ENCODE data around the gene FAM89A. TPM values are rescaled to one million over a fixed set of nuclear protein-coding genes. Genes with fewer than 3 reads are reported as not detected.

Gene FAM89A
- total RNA-seq, 2 experiments from 2014 or later = 5.6 to 9.7 TPM

DNA sequence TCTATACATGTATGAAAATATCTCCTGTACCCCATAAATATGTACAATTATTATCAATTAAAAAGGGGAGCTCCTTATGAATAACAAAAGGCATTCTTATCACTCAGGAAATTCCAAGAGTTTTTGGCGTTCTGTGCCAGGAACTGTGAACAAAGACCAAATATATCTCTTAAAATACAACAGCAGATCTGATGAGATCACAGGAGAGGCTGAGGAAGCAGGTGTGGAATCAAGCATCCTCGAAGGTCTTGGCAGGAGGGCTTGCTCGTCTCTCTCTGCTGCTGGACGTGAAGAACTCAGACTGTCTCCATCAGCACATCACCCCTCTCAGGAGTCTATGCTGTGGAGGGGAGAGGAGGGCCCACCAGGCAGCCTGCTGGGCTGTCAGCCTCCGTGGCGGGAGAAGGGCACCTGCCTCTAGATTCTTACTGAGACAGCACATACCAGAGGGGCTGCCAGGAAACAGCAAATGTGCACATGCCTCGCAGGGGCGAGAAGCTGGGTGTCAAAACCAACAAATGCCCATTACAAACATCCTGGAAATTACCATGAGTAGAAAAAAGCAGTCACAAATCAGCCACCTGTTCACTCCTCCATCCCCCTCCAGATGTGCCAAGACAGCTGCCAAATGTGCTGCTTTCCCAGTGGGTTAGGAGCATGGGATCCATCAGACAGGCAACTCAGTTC lies 30.8 kb upstream of the FAM89A start:
- no TSS peak for BruUV-seq (replicated peaks)
- H3K9me2 ChIP-seq (ENCODE audit: insufficient read depth, low read length) = no peaks in the 10 kb centered on the region

DNA sequence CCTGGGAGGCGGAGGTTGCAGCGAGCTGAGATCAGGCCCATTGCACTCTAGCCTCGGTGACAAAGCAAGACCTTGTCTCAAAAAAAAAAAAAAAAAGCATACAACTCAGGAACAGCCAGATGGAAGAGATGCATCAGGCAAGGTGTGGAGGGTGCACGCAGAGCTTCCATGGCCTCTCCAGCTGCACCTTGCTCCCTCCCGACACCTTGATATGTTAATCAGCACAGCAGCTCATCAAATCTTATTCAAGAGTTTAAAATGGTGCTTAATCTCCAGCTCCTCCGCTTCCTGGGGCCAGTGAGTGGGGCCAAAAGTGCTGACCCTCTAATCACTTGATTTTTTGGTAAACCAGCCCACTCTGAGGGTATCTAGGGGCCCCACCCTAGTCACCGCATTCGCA lies 29.3 kb upstream of the FAM89A start:
- Histone ChIP-seq H3K27ac (ENCODE audit: low read depth, low read length, poor library complexity, severe bottlenecking) (no peak overlapping the region), H3K4me1 (ENCODE audit: insufficient read depth, low read length, poor library complexity, severe bottlenecking) (no peaks in the 10 kb centered on the region), H3K36me3 (ENCODE audit: insufficient read depth, low read length) (no peaks in the 10 kb centered on the region), H3K79me2 (ENCODE audit: insufficient read depth, low read depth, low read length) (no peaks in the 10 kb centered on the region), H4K20me1 (ENCODE audit: insufficient read depth, low read length) (no peaks in the 10 kb centered on the region), H3K9me2 (ENCODE audit: insufficient read depth, low read length) (no peaks in the 10 kb centered on the region), H3K9me3 (ENCODE audit: low read length) (no peaks in the 10 kb centered on the region), H2AFZ (ENCODE audit: low read length) (no peak overlapping the region), H3K4me3 (ENCODE audit: low read depth, low read length, poor library complexity, severe bottlenecking) (no peak overlapping the region), H3K4me2 (ENCODE audit: low read length) (no peak overlapping the region)
- intact Hi-C loops (cut with micrococcal nuclease; ENCODE audit: unreplicated experiment) = no loop called here
- POLR2A ChIA-PET = interaction anchor here (0.8 kb wide), 1 partner anchor 479 kb away, joined by 3 read pairs; no protein-coding TSS in a partner anchor
- TF ChIP-seq EZH2phosphoT487 (IDR thresholded peaks at IDR 0.05; ENCODE audit: borderline replicate concordance, low read depth, low read length) = no peak
- TF ChIP-seq CTCF (conservative IDR thresholded peaks at IDR 0.05; ENCODE audit: low read length) = no peak
- no peak for DNase-seq (ENCODE audit: low spot score)
- CTCF ChIA-PET (ENCODE audit: unreplicated experiment) = no interaction called here
- BruUV-seq (replicated peaks) = no TSS peak

More for the DNA sequence above, 30.8 kb upstream of the FAM89A start:
- TF ChIP-seq EZH2phosphoT487 (IDR thresholded peaks at IDR 0.05; ENCODE audit: borderline replicate concordance, low read depth, low read length) = no peak
- no peak for TF ChIP-seq CTCF (conservative IDR thresholded peaks at IDR 0.05; ENCODE audit: low read length)
- DNase-seq (ENCODE audit: low spot score) = no peak
- no peak overlapping the region for H3K4me3 ChIP-seq (ENCODE audit: low read depth, low read length, poor library complexity, severe bottlenecking)
- no peaks in the 10 kb centered on the region for H3K4me1 ChIP-seq (ENCODE audit: insufficient read depth, low read length, poor library complexity, severe bottlenecking)
- ChIA-PET CTCF (ENCODE audit: unreplicated experiment) (no interaction called here), POLR2A (interaction anchor here (0.6 kb wide), 1 partner anchor 161 kb away, joined by 3 read pairs; no protein-coding TSS in a partner anchor)
- H3K9me3 ChIP-seq (ENCODE audit: low read length) = no peaks in the 10 kb centered on the region
- H3K4me2 ChIP-seq (ENCODE audit: low read length) = no peak overlapping the region
- H3K27ac ChIP-seq (ENCODE audit: low read depth, low read length, poor library complexity, severe bottlenecking) = no peak overlapping the region
- intact Hi-C loops (cut with micrococcal nuclease; ENCODE audit: unreplicated experiment) = no loop called here
- H4K20me1 ChIP-seq (ENCODE audit: insufficient read depth, low read length) = no peaks in the 10 kb centered on the region
- no peaks in the 10 kb centered on the region for H3K36me3 ChIP-seq (ENCODE audit: insufficient read depth, low read length)
- H2AFZ ChIP-seq (ENCODE audit: low read length) = no peak overlapping the region
- no peaks in the 10 kb centered on the region for H3K79me2 ChIP-seq (ENCODE audit: insufficient read depth, low read depth, low read length)

DNA sequence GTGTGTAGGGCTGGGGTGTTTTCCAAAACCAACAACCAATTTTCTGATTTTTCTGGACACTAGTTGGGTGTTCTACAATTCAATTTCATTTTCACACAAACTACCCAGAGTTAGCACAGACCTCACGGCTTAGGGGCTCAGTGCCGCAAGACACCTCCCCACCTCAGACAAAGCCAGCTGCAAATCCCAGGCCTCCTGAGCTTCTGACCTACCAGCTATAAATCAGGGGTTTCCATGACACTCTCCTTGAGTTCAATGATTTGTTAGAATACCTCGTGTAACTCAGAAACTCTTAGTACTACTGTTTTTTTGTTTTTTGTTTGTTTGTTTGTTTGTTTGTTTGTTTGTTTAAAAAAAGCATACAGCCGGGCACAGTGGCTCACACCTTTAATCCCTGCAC lies 28.7 kb upstream of the FAM89A start:
- Histone ChIP-seq H3K9me2 (ENCODE audit: insufficient read depth, low read length) (no peaks in the 10 kb centered on the region), H3K4me3 (ENCODE audit: low read depth, low read length, poor library complexity, severe bottlenecking) (no peak overlapping the region), H3K79me2 (ENCODE audit: insufficient read depth, low read depth, low read length) (no peaks in the 10 kb centered on the region), H4K20me1 (ENCODE audit: insufficient read depth, low read length) (no peaks in the 10 kb centered on the region), H3K4me2 (ENCODE audit: low read length) (no peak overlapping the region), H3K27ac (ENCODE audit: low read depth, low read length, poor library complexity, severe bottlenecking) (no peak overlapping the region), H2AFZ (ENCODE audit: low read length) (no peak overlapping the region), H3K9me3 (ENCODE audit: low read length) (no peaks in the 10 kb centered on the region), H3K4me1 (ENCODE audit: insufficient read depth, low read length, poor library complexity, severe bottlenecking) (no peaks in the 10 kb centered on the region), H3K36me3 (ENCODE audit: insufficient read depth, low read length) (no peaks in the 10 kb centered on the region)
- no peak for DNase-seq (ENCODE audit: low spot score)
- TF ChIP-seq CTCF (conservative IDR thresholded peaks at IDR 0.05; ENCODE audit: low read length) (no peak), EZH2phosphoT487 (IDR thresholded peaks at IDR 0.05; ENCODE audit: borderline replicate concordance, low read depth, low read length) (no peak)
- ChIA-PET CTCF (ENCODE audit: unreplicated experiment) (no interaction called here), POLR2A (interaction anchor here (0.8 kb wide), 1 partner anchor 479 kb away, joined by 3 read pairs; no protein-coding TSS in a partner anchor)
- no TSS peak for BruUV-seq (replicated peaks)
- intact Hi-C loops (cut with micrococcal nuclease; ENCODE audit: unreplicated experiment) = no loop called here
